Stimulated activated naive CD8-positive, alpha-beta T cell treated with anti-CD3 and anti-CD28 coated beads, Interleukin-15, Interleukin-2, amounts not matched to agents 100 ng/mL and 50 ng/mL, for 24 hours (primary cell): Measurements from ENCODE around the gene MVB12B.

Source experiments
- H3K27ac Mint-ChIP-seq: one replicate; pipeline ENCODE4 v1.8.0; 2021; ENCODE audit warnings: mild to moderate bottlenecking, mixed read lengths
- H3K27me3 Mint-ChIP-seq: one replicate; pipeline ENCODE4 v1.8.0; 2021; ENCODE audit warnings: mixed read lengths
- H3K36me3 Mint-ChIP-seq: one replicate; pipeline ENCODE4 v1.8.0; 2021; ENCODE audit warnings: low read depth, mixed read lengths
- H3K4me1 Mint-ChIP-seq: one replicate; pipeline ENCODE4 v1.8.0; 2021; ENCODE audit warnings: low read depth, mixed read lengths
- H3K4me3 Mint-ChIP-seq: one replicate; pipeline ENCODE4 v1.8.0; 2021; ENCODE audit warnings: mild to moderate bottlenecking, mixed read lengths
- H3K9me3 Mint-ChIP-seq: one replicate; pipeline ENCODE4 v1.8.0; 2021; ENCODE audit warnings: mixed read lengths

Gene MVB12B

GRCh38 chr9:126374366-126374781, 47.7 kb downstream of the MVB12B start:
- Mint-ChIP-seq H3K27me3 (no peaks in the 10 kb centered on the region), H3K36me3 (no peaks in the 10 kb centered on the region), H3K4me1 (peaks cover 13% of the 10 kb centered on the region), H3K9me3 (no peaks in the 10 kb centered on the region), H3K27ac (no peak overlapping the region), H3K4me3 (no peak overlapping the region)

DNA sequence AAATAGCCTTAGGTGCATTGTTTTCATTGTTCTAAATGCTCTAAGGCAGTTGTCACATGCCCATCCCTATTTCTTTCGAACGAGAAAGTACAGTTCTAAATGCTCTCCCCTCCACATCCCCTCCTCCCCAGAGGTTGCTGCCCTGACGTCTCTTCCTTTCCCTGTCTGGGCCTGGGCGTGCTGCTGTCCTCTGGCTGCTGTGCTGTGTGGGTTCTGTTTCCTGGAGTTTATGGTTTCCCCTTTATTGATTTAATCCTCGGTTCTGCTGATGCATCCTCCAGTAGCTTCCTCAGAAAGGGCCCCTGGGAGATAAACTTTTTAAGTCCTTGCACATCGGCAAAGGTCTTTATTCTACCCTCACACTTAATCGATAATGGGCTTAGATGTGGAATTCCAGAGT, 48.8 kb downstream of the MVB12B start:
- H3K4me1 Mint-ChIP-seq = peaks cover 13% of the 10 kb centered on the region
- no peak overlapping the region for H3K4me3 Mint-ChIP-seq
- no peaks in the 10 kb centered on the region for H3K9me3 Mint-ChIP-seq
- H3K27ac Mint-ChIP-seq = no peak overlapping the region
- no peaks in the 10 kb centered on the region for H3K27me3 Mint-ChIP-seq
- H3K36me3 Mint-ChIP-seq = no peaks in the 10 kb centered on the region

GRCh38 chr9:126376311-126377175, 49.9 kb downstream of the MVB12B start:
- Mint-ChIP-seq H3K27ac (no peak overlapping the region), H3K4me1 (peaks cover 13% of the 10 kb centered on the region), H3K4me3 (no peak overlapping the region), H3K27me3 (no peaks in the 10 kb centered on the region), H3K36me3 (peaks cover 4% of the 10 kb centered on the region), H3K9me3 (no peaks in the 10 kb centered on the region)

- Mint-ChIP-seq H3K36me3 (peaks cover 4% of the 10 kb centered on the region), H3K27me3 (no peaks in the 10 kb centered on the region), H3K27ac (no peak overlapping the region), H3K9me3 (no peaks in the 10 kb centered on the region), H3K4me1 (peaks cover 13% of the 10 kb centered on the region), H3K4me3 (no peak overlapping the region)
Measured at GRCh38 chr9:126377176-126377509, 50.5 kb downstream of the MVB12B start.

DNA sequence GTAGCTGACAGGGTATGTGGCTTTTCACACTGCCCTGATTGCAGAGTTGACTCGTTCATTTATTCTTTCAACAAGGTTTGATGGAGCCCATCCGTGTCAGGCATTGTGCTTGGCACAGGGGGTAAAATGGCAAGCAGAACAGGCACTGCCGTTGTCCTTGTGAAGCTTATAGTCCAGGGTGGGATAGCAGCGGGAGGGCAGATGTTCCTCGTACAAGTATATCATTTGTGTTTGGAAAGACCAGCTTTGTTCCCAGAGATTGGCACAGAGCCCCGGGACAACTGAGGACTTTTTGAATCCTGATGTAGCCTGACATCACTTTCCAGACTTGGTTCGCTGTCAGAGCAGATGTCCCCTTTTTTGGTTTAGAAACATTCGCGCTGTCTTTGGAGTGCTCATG, 50.9 kb downstream of the MVB12B start:
- H3K27ac Mint-ChIP-seq = no peak overlapping the region
- peaks cover 13% of the 10 kb centered on the region for H3K4me1 Mint-ChIP-seq
- H3K9me3 Mint-ChIP-seq = no peaks in the 10 kb centered on the region
- peaks cover 4% of the 10 kb centered on the region for H3K36me3 Mint-ChIP-seq
- H3K4me3 Mint-ChIP-seq = no peak overlapping the region
- no peaks in the 10 kb centered on the region for H3K27me3 Mint-ChIP-seq

DNA sequence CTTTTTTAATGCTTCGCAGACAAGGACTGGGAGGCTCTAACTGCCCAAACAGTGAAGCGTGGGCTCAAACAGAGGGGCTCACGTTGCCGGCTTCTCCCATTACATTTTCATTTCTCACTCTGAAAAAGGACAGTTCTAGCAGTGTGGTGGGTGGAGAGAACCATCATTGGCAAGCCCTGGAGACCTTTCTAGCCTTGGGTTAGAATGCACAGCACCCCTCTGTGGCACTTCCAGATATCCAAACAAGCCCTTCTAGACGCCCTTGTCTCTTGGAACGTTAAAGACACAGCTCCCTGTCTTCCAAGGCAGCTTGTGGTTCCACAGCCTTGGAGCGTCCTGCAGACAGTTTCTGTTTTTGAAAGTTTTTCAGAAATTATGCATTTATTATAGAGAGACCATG, 52.1 kb downstream of the MVB12B start:
- Mint-ChIP-seq H3K27me3 (no peaks in the 10 kb centered on the region), H3K36me3 (peaks cover 8% of the 10 kb centered on the region), H3K4me3 (no peak overlapping the region), H3K4me1 (peaks cover 13% of the 10 kb centered on the region), H3K9me3 (no peaks in the 10 kb centered on the region), H3K27ac (no peak overlapping the region)

DNA sequence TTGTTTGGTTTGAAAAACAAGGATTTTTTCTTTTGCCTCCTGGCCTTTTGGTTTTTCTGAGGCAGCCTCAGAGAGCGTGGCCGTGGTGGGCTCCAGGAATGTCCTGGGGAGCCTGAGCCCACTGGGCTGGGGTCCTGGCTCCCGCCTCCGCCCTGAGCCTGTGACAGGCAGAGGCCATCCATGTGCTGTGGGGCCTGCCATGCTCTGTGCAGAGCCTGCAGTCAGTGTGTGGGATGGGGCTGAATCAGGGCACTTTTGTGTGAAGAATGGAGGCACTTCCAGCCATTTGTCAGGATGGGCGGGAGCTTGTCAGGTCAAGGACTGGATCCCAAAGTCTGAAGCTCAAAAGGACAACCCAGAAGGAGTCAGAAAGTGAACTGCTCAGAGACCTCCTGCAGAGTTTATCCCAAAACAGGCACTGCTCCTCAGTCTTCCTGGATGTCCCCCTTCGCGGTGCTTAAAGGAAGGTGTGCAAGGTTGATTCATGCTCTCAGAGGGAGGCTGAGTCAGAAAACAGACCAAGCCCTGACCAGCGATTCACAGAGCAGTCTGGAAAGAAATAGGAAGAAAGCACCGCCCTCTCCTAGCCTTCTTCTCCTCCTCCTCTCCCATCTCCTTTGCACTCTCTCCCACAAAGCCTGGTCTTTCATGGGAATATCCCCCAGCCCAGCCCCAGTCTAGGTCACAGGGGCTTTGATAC, 53.2 kb downstream of the MVB12B start:
- Mint-ChIP-seq H3K36me3 (peaks cover 8% of the 10 kb centered on the region), H3K27ac (no peak overlapping the region), H3K27me3 (no peaks in the 10 kb centered on the region), H3K4me3 (no peak overlapping the region), H3K9me3 (no peaks in the 10 kb centered on the region), H3K4me1 (peaks cover 13% of the 10 kb centered on the region)

GRCh38 chr9:126380447-126380846, 53.8 kb downstream of the MVB12B start:
- no peak overlapping the region for H3K27ac Mint-ChIP-seq
- peaks cover 7% of the 10 kb centered on the region for H3K4me1 Mint-ChIP-seq
- no peaks in the 10 kb centered on the region for H3K27me3 Mint-ChIP-seq
- H3K9me3 Mint-ChIP-seq = no peaks in the 10 kb centered on the region
- peaks cover 8% of the 10 kb centered on the region for H3K36me3 Mint-ChIP-seq
- H3K4me3 Mint-ChIP-seq = no peak overlapping the region

- H3K27ac Mint-ChIP-seq = no peak overlapping the region
- no peaks in the 10 kb centered on the region for H3K9me3 Mint-ChIP-seq
- no peaks in the 10 kb centered on the region for H3K4me1 Mint-ChIP-seq
- H3K27me3 Mint-ChIP-seq = no peaks in the 10 kb centered on the region
- peaks cover 8% of the 10 kb centered on the region for H3K36me3 Mint-ChIP-seq
- no peak overlapping the region for H3K4me3 Mint-ChIP-seq
Measured at GRCh38 chr9:126381195-126381594, 54.6 kb downstream of the MVB12B start.

GRCh38 chr9:126383406-126384046, 56.9 kb downstream of the MVB12B start:
- Mint-ChIP-seq H3K36me3 (peaks cover 14% of the 10 kb centered on the region), H3K9me3 (no peaks in the 10 kb centered on the region), H3K4me1 (no peaks in the 10 kb centered on the region), H3K4me3 (no peak overlapping the region), H3K27me3 (no peaks in the 10 kb centered on the region), H3K27ac (no peak overlapping the region)

DNA sequence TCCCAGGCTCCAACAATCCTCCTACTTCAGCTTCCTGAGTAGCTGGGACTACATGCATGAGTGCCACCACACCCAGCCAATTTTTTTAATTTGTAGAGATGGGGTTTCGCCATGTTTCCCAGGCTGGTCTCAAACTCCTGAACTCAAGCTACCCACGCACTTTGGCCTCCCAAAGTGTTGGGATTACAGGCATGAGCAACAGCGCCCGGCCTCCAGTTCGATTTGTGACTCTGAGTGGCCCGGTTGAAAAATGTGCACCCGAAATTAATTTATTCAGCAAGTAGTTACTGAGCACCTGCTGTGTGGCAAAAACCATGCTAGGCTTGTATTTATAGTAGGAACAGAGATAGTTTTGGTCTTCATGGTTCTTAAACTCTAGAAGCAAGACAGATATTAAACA, 58.3 kb downstream of the MVB12B start:
- Mint-ChIP-seq H3K4me3 (no peak overlapping the region), H3K4me1 (peaks cover 2% of the 10 kb centered on the region), H3K27me3 (no peaks in the 10 kb centered on the region), H3K9me3 (no peaks in the 10 kb centered on the region), H3K27ac (no peak overlapping the region), H3K36me3 (peaks cover 14% of the 10 kb centered on the region)

DNA sequence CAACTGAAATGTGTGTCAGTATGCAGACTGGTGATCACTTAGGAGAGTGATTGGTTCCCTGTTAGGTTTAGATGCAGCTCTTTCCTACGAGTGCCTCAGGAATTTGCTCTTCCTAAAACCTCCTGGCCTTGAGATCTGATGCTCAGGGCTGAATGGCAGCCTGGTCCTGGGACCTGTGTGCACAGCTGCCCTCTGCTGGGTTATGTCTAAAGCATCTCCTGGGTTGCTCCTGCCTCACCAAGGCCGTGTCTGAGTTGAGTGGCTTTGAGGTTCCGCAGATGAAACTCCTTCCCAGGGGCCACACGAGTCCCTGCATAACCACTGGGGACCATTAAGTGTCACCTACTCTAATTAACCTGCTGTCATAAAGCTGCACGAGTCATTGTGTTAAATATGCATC, 59.5 kb downstream of the MVB12B start:
- no peaks in the 10 kb centered on the region for H3K27me3 Mint-ChIP-seq
- peaks cover 6% of the 10 kb centered on the region for H3K4me1 Mint-ChIP-seq
- H3K36me3 Mint-ChIP-seq = peaks cover 12% of the 10 kb centered on the region
- H3K4me3 Mint-ChIP-seq = no peak overlapping the region
- no peaks in the 10 kb centered on the region for H3K9me3 Mint-ChIP-seq
- no peak overlapping the region for H3K27ac Mint-ChIP-seq

DNA sequence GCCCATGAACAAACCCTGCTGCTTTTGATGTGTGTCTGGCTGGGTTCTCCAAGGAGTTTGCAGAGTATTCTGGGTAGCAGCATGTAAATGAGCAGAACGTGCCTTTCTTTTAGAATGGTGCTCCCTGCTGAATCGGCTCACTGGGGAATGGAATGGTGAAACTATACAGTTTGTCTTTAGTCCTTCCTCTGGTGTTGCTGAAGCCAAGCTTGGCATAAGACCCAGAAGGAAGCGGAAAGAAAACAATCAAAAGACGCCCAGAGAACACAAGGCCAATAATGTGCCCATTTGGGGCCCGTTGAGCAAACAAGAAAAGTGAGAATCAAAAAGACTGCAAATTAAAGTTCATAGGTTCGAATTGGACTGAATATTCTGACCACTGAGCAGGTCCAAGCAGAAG, 60.1 kb downstream of the MVB12B start:
- no peaks in the 10 kb centered on the region for H3K9me3 Mint-ChIP-seq
- no peak overlapping the region for H3K4me3 Mint-ChIP-seq
- H3K27ac Mint-ChIP-seq = no peak overlapping the region
- peaks cover 6% of the 10 kb centered on the region for H3K4me1 Mint-ChIP-seq
- no peaks in the 10 kb centered on the region for H3K27me3 Mint-ChIP-seq
- peaks cover 10% of the 10 kb centered on the region for H3K36me3 Mint-ChIP-seq

DNA sequence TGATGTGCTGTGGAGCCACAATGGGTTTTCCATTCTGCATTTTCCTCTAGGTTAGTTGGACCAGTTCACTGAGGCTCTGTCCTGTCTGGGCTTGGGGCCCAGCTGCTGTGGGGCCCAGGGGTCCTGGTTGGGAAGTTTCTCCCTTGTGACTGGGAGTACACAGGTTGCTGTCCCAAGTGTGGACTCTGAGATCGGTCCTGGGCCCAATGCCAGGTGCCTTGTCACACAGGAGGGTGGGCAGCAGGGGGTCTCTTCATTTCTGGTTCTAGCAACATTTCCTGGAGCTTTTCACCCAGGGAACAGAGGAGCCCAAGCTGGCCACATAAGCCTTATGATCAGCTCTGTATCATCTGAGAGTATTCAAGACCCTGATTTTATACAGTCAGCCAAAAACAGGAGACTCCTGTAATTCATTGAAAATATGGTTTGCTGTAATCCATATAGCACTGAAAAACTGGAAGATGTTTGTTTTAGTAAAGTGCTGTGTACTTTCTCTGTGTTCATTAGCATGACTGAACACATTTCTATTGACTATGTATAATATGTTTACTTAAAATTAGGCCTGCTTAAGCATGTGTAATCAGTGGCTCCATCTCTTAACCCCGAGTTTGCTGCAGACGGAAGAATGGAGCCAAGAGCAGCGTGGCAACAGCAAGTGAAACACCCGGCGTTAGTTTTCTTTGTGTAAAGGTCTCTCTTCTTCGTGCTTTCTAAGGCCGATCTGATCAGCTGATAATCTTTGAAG, 62.5 kb downstream of the MVB12B start:
- Mint-ChIP-seq H3K27me3 (no peaks in the 10 kb centered on the region), H3K36me3 (peaks cover 10% of the 10 kb centered on the region), H3K4me3 (no peak overlapping the region), H3K27ac (no peak overlapping the region), H3K9me3 (no peaks in the 10 kb centered on the region), H3K4me1 (peaks cover 6% of the 10 kb centered on the region)

- Mint-ChIP-seq H3K9me3 (no peaks in the 10 kb centered on the region), H3K4me1 (peaks cover 14% of the 10 kb centered on the region), H3K36me3 (peaks cover 10% of the 10 kb centered on the region), H3K27me3 (no peaks in the 10 kb centered on the region), H3K27ac (no peak overlapping the region), H3K4me3 (no peak overlapping the region)
Measured at GRCh38 chr9:126389992-126390391, 63.4 kb downstream of the MVB12B start.
